Measurements from ENCODE around the gene TACC2. TPM values are rescaled to one million over a fixed set of nuclear protein-coding genes. Genes with fewer than 3 reads are reported as not detected.
"Not testable (repeated sequence)": the region's sequence is repeated elsewhere in the genome, so short reads cannot be mapped to it uniquely, and the experiment has no call there.

The TACC2 gene
- total RNA-seq, 1 donor from 2014 or later = not detected

DNA sequence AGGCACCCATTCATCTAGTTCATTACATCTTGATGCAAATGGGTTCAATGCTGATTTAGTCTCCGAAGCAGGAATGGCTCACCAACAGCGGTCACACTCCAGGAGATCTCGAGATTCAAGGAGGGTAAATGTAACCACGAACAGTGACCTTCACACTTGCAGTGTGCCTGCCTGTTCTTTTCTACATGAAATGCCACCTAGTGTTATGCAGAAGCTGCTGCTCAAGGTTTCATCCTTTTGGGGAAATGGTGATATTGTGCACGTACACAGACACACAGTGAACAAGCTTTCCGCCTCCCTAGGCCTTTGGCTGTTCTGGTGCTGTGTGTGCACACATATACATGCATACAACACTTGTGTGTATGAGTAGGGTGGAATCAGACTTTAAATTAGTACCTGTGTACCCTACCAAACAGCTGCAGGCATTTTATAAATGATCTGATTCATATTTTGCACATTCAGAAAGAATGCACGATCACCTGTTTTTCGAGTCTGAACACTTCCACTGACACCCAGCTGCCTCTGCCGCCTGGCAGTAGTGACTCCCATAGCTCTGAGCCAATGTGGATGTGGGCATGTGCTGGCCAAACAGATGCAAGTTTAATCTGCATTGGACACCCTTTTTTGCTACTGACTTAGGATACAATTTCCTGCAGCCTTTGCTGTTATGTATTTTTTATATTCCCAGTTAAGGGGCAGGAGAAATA is 100.5 kb downstream of the TACC2 start:
- intact Hi-C loops (cut with micrococcal nuclease) = no loop called here
- no peaks in the 10 kb centered on the region for H3K4me1 Mint-ChIP-seq

DNA sequence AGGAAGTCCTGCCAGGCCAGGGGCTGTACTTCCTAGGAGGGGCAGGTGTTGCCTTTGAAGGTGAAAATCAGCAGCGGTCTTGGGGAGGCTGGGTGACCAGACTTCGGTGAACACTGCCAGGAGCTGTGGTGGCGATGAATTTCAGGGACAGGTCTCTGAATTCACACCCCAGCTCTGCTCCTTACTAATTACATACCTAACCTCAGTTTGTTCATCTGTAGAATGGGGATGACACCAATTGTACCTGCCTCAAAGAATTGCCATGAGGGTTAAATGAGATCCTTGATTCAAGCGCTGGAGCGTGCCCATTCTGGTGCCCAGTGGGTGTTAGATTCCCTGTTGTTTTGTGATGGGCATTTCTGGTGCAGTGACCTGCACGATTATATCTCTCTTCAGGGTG is 102.8 kb downstream of the TACC2 start:
- intact Hi-C loops (cut with micrococcal nuclease) = no loop called here
- no peak for DNase-seq
- Mint-ChIP-seq H3K27me3 (no peaks in the 10 kb centered on the region), H3K4me1 (no peaks in the 10 kb centered on the region), H3K4me3 (no peak overlapping the region), H3K27ac (no peak overlapping the region), H3K9me3 (no peaks in the 10 kb centered on the region), H3K36me3 (ENCODE audit: low read depth) (no peaks in the 10 kb centered on the region)

More for the DNA sequence above, 100.5 kb downstream of the TACC2 start:
- Mint-ChIP-seq H3K27ac (no peak overlapping the region), H3K4me3 (no peak overlapping the region), H3K9me3 (no peaks in the 10 kb centered on the region), H3K27me3 (no peaks in the 10 kb centered on the region), H3K36me3 (ENCODE audit: low read depth) (no peaks in the 10 kb centered on the region)
- DNase-seq = no peak

DNA sequence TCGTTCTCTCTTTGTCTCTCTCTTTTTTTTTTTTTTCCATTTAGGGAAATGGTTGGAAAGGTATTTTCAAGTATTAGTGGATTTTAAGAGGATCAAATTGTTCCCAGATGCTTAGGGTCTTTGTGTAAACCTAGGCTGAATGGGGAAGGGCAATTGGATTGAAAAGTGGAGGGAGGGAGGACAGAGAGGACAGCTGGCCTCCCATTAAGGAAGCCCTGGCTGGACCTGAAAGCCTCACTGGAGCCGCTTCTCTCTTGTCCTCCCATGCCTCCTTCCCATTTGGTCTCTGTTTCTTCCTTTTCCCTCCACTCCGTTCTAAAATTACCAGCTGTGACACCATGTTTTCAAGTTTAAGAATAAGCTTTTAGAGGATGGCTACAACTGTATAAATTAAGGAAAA is 104.1 kb downstream of the TACC2 start:
- H3K9me3 Mint-ChIP-seq = no peaks in the 10 kb centered on the region
- intact Hi-C loops (cut with micrococcal nuclease) = no loop called here
- no peaks in the 10 kb centered on the region for H3K27me3 Mint-ChIP-seq
- no peak for DNase-seq
- no peak overlapping the region for H3K27ac Mint-ChIP-seq
- no peak overlapping the region for H3K4me3 Mint-ChIP-seq
- no peaks in the 10 kb centered on the region for H3K36me3 Mint-ChIP-seq (ENCODE audit: low read depth)
- H3K4me1 Mint-ChIP-seq = no peaks in the 10 kb centered on the region

DNA sequence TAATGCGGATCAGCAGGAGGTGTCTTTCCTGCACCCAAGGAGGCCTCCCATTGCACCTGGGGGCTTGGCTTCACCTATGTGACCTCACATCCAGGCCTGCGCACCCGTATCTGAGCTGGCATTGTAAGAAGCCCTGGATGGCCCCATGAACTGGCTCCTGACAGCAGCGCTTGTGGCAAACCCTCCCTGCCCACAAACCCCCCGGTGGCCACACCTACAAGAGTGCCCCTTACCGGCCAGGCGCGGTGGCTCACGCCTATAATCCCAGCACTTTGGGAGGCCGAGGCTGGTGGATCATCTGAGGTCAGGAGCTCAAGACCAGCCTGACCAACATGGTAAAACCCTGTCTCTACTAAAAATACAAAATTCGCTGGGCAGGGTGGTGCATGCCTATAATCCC is 107.2 kb downstream of the TACC2 start:
- H3K27me3 Mint-ChIP-seq; DNase-seq; H3K4me3 Mint-ChIP-seq; H3K36me3 Mint-ChIP-seq (ENCODE audit: low read depth); H3K9me3 Mint-ChIP-seq; intact Hi-C loops (cut with micrococcal nuclease); H3K27ac Mint-ChIP-seq; H3K4me1 Mint-ChIP-seq: not testable (repeated sequence)

DNA sequence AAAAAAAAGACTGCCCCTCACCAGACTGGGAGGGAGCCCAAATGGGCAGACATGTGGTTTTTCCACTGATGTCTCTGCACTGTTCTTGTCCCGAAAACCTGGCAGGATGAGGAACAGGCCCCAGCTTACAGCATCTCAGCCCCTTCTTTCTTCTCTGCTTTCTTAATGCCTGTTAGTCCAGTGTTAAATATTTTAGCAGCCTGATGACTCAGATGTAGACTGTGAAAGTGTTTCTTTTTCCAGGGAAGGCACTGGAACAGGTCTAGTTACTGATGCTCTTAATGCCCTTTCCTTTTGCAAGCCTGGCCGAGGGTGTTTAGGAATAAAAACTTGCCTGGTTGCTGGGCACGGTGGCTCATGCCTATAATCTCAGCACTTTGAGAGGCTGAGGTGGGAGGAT is 107.7 kb downstream of the TACC2 start:
- Mint-ChIP-seq H3K9me3 (no peaks in the 10 kb centered on the region), H3K27ac (no peak overlapping the region), H3K27me3 (no peaks in the 10 kb centered on the region), H3K4me1 (no peaks in the 10 kb centered on the region), H3K36me3 (ENCODE audit: low read depth) (no peaks in the 10 kb centered on the region), H3K4me3 (no peak overlapping the region)
- intact Hi-C loops (cut with micrococcal nuclease) = no loop called here
- no peak for DNase-seq

DNA sequence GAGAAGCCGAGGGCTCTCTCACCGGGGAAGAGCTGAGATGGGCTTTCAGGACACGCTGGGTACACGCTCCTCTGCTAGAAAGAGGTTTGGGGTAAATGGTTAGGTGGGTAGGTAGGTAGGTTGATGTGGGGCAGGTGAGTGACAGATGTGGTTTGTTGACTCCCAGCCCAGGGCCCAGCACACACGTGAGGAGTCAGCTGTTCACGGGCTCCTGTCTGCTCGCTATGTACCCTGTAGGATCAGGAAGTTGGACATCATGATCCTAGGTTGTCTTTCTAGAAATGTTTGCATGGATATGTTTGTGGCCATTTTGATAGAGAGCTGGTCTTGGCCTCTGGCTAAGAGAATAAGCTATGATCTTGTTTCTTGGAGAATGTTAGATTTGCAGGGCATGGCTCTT is 109.0 kb downstream of the TACC2 start:
- no peak overlapping the region for H3K27ac Mint-ChIP-seq
- no peaks in the 10 kb centered on the region for H3K27me3 Mint-ChIP-seq
- no peak for DNase-seq
- no peaks in the 10 kb centered on the region for H3K4me1 Mint-ChIP-seq
- intact Hi-C loops (cut with micrococcal nuclease) = no loop called here
- no peaks in the 10 kb centered on the region for H3K36me3 Mint-ChIP-seq (ENCODE audit: low read depth)
- no peaks in the 10 kb centered on the region for H3K9me3 Mint-ChIP-seq
- no peak overlapping the region for H3K4me3 Mint-ChIP-seq

DNA sequence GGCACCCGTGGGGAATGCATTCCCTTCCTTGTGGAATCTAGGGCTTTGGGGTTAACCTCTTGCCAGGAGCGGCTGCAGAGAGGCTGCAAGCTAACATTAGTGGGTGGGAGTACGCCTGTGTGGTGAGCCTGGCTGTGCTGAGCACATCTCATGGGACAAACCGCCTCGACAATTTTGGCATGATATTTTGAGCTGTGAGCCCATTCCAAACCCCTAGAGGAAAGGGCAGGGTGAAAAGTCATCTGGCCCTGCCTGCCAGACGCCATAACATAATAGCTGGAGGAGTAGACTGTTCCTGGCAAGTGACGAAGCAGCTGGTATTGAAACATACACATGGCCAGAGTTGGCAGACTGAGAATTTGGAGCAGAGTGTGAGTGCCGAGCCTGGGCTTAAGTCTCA is 110.0 kb downstream of the TACC2 start:
- H3K9me3 Mint-ChIP-seq = no peaks in the 10 kb centered on the region
- no peaks in the 10 kb centered on the region for H3K36me3 Mint-ChIP-seq (ENCODE audit: low read depth)
- intact Hi-C loops (cut with micrococcal nuclease) = no loop called here
- H3K4me3 Mint-ChIP-seq = no peak overlapping the region
- H3K27ac Mint-ChIP-seq = no peak overlapping the region
- H3K4me1 Mint-ChIP-seq = no peaks in the 10 kb centered on the region
- no peak for DNase-seq
- H3K27me3 Mint-ChIP-seq = peaks cover 2% of the 10 kb centered on the region

DNA sequence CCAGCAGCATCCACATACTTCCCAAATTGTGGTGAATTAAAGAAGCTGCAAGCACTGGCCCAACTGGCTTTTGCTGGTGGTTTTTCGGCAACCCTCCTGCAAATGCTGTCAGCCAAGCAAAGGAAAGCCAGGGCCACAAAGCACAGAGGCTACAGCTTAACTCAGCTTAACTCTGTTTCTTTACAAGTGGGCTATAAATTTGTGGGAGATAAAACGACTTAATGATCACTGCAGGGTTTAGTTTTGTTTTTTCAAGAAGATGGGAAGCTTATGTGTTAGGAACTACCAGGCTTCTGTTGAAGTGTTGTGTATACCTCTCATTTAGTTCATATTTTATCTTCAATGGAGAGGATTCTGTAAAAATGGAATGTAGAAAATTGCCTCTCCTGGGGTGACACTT is 110.6 kb downstream of the TACC2 start:
- H3K27me3 Mint-ChIP-seq = peaks cover 2% of the 10 kb centered on the region
- H3K4me3 Mint-ChIP-seq = no peak overlapping the region
- H3K4me1 Mint-ChIP-seq = no peaks in the 10 kb centered on the region
- DNase-seq = no peak
- no peak overlapping the region for H3K27ac Mint-ChIP-seq
- intact Hi-C loops (cut with micrococcal nuclease) = no loop called here
- H3K36me3 Mint-ChIP-seq (ENCODE audit: low read depth) = no peaks in the 10 kb centered on the region
- no peaks in the 10 kb centered on the region for H3K9me3 Mint-ChIP-seq

DNA sequence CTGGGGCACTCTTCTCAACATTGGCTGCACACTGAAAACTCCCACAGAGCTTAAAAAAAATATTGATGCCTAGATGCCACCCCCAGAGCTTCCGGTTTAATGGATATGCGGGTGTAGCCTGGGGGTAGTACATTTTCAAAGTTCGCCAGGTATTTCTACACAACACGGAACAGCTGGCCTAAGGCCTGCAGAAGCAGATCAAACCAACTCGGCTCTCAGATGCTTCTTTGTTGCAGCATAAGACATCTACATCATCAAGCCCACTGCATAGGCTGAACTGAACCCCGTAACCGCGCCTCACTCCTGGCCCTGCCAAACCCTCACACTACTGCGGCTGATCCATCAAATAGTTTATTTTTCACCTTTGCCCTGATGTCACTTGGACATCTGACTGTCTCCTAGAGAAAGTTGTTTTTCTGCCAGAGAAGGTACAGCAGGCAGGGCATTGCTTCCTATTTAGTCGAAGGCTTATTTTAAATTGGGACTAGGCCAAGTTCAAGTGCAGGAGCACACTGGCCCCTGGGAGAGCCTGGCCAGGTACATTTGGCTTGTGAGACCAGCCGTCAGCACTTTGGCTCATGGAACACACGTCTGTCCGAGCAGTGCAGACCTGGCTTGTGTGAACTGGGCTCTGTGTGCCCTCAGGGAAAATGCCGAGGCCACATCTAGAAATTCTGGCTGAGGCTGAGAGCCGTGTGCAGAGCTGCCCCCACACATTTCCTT is 113.3 kb downstream of the TACC2 start:
- H3K4me1 Mint-ChIP-seq = no peaks in the 10 kb centered on the region
- no peaks in the 10 kb centered on the region for H3K9me3 Mint-ChIP-seq
- no peaks in the 10 kb centered on the region for H3K36me3 Mint-ChIP-seq (ENCODE audit: low read depth)
- no peak overlapping the region for H3K27ac Mint-ChIP-seq
- intact Hi-C loops (cut with micrococcal nuclease) = no loop called here
- DNase-seq = no peak
- H3K4me3 Mint-ChIP-seq = no peak overlapping the region
- H3K27me3 Mint-ChIP-seq = peaks cover 2% of the 10 kb centered on the region

DNA sequence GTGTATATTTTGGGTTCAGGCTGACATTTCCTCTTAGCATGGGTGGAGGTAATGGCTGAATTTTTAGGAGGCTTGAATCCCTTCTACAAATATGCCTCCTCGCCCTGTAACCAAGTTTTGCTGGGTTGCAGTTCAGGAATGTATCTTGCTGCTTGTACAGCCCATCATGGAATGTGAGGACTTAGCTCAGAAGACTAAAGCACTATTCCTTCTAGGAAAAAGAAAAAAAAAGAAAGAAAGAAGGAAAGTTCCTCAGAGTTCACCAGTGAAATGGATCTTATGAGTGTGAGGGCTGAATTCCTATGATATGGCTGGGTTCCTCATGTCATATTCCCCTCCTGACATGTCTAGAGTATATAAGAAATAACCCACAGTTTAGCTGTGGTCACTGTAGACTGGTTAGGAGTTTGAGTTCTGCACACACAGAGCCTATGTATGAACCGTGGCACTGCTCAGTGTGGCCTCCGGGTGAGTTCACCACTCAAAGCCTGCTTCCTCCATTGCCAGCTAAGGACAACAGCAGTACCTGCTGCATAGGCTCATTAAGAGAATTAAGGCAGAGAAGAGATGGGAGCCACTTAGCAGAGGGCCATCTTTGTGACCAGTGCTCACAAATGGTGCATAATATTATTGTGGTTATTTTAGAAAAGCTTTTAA is 114.0 kb downstream of the TACC2 start:
- Mint-ChIP-seq H3K4me3 (no peak overlapping the region), H3K36me3 (ENCODE audit: low read depth) (no peaks in the 10 kb centered on the region), H3K9me3 (no peaks in the 10 kb centered on the region), H3K4me1 (no peaks in the 10 kb centered on the region), H3K27ac (no peak overlapping the region), H3K27me3 (peaks cover 2% of the 10 kb centered on the region)
- no peak for DNase-seq
- intact Hi-C loops (cut with micrococcal nuclease) = no loop called here

DNA sequence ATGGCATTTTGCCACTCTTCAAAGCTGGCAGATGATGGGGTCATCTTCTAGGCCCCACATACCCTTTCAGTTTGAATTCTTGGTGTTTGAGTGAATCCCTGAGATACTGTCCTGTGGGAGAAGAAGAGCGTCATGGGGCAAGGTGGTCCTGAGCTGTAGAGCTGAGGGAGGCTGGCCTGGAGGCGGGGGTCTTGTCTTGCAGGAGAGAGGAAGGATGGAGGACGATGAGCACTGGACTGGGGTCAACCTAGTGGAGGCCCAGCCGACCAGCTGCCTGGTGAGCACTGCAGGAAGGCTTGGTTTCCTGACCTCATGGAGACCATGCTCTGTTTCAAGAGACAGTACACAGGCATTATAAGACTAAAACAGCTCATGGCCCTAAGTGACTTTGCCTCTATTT is 114.6 kb downstream of the TACC2 start:
- no peaks in the 10 kb centered on the region for H3K4me1 Mint-ChIP-seq
- no peaks in the 10 kb centered on the region for H3K9me3 Mint-ChIP-seq
- no peak overlapping the region for H3K4me3 Mint-ChIP-seq
- H3K36me3 Mint-ChIP-seq (ENCODE audit: low read depth) = no peaks in the 10 kb centered on the region
- H3K27me3 Mint-ChIP-seq = peaks cover 2% of the 10 kb centered on the region
- intact Hi-C loops (cut with micrococcal nuclease) = no loop called here
- H3K27ac Mint-ChIP-seq = no peak overlapping the region
- DNase-seq = no peak

DNA sequence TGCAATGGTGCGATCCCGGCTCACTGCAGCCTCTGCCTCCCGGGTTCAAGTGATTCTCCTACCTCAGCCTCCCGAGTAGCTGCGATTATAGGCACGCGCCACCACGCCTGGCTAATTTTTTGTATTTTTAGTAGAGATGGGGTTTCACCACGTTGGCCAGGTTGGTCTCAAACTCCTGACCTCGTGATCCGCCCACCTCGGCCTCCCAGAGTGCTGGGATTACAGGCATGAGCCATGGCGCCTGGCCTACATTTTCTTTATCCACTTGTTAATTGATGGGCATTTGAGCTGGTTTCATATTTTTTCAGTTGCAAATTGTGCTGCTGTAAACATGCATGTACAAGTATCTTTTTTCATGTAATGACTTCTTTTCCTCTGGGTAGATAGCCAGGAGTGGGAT is 119.8 kb downstream of the TACC2 start:
- H3K4me1 Mint-ChIP-seq; DNase-seq; H3K36me3 Mint-ChIP-seq (ENCODE audit: low read depth); H3K4me3 Mint-ChIP-seq; H3K9me3 Mint-ChIP-seq; intact Hi-C loops (cut with micrococcal nuclease); H3K27ac Mint-ChIP-seq: not testable (repeated sequence)
- H3K27me3 Mint-ChIP-seq = peaks cover 18% of the 10 kb centered on the region

DNA sequence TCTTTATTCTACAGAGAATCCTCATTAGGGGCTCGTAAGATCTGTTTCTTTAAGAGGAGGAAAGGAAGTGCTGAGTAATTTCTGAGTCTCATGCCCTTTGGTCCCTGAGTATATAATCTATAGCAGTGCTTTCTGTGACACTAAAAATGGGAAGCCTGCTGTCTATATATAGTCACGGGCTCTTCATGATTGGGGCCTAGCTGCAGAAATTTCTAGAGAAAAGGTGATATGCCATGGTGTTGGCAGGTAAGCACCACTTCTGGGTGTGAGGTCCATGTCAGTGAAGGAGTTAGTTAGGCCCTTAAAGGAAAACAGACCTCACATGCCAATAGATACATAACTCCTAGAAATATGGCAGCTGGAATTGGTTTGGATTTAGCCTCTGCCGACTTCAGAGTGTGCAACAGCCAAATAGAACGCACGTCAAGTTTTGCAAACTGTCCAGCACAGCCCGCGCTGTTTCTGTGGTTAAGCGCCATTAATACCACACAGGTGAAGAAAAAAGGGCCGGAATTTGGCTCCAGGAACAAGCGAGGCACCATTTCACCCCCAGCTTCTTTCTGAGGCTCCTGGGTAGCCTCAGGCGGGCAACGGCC is 123.2 kb downstream of the TACC2 start:
- H3K27me3 Mint-ChIP-seq = peaks cover 38% of the 10 kb centered on the region
- peaks cover 1% of the 10 kb centered on the region for H3K4me1 Mint-ChIP-seq
- intact Hi-C loops (cut with micrococcal nuclease) = no loop called here
- no peak overlapping the region for H3K27ac Mint-ChIP-seq
- H3K4me3 Mint-ChIP-seq = no peak overlapping the region
- H3K9me3 Mint-ChIP-seq = no peaks in the 10 kb centered on the region
- no peaks in the 10 kb centered on the region for H3K36me3 Mint-ChIP-seq (ENCODE audit: low read depth)
- DNase-seq = no peak

DNA sequence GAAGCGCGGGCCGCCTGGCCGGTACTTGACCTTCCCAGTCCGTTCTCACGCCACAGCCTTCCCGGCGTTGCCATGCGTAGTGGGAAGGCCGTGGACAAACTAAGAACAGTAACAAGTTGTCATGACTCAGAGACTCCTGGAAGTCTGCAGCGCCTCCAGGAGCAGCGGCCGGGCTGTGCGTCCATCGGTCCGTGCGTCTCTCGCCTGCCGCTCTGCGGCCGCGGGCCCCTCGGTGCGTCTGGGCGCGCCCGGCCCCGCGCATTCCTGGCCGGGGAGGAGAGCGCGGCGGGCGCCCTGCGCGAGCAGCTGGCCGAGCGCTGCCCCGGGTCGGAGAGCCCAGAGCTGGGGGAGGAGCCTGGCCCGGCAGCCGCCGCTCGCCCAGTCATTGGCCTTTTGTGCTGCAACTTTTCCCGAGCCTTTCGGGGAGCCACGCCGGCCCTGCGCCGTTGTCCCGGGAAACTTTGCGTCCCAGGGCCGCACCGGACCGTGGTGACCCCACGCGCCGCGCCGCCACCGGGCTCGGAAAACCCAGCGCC is 123.7 kb downstream of the TACC2 start:
- no peak for DNase-seq
- H3K4me3 Mint-ChIP-seq = no peak overlapping the region

More for the DNA sequence above, 123.7 kb downstream of the TACC2 start:
- H3K27me3 Mint-ChIP-seq = peaks cover 38% of the 10 kb centered on the region
- H3K36me3 Mint-ChIP-seq (ENCODE audit: low read depth) = no peaks in the 10 kb centered on the region
- H3K4me1 Mint-ChIP-seq = peaks cover 1% of the 10 kb centered on the region
- no peaks in the 10 kb centered on the region for H3K9me3 Mint-ChIP-seq
- intact Hi-C loops (cut with micrococcal nuclease) = no loop called here
- no peak overlapping the region for H3K27ac Mint-ChIP-seq

Data from activated CD4-positive, alpha-beta T cell treated with anti-CD3 and anti-CD28 coated beads, Interleukin-2, amount 10 ng/mL, durations not matched to agents 24 days and 14 days (primary cell).